Stimulated activated CD4-positive, alpha-beta T cell treated with anti-CD3 and anti-CD28 coated beads, Interleukin-4, amount 100 ng/mL, for 1 hour (primary cell): ENCODE results near the gene PDZRN4.
"Not testable (repeated sequence)": the region's sequence is repeated elsewhere in the genome, so short reads cannot be mapped to it uniquely, and the experiment has no call there.

Experiments
- DNase-seq: peaks from one replicate; pipeline ENCODE4 v3.0.0-alpha.2; 2020

The PDZRN4 gene

GRCh38 chr12:41587574-41587973, 399.5 kb downstream of the PDZRN4 start:
- DNase-seq, result no peak

GRCh38 chr12:41589878-41590277, 401.8 kb downstream of the PDZRN4 start:
- DNase-seq, result no peak

GRCh38 chr12:41596190-41596589, 408.1 kb downstream of the PDZRN4 start:
- no peak for DNase-seq

- DNase-seq, result no peak
Observed at GRCh38 chr12:41604830-41605229, 416.7 kb downstream of the PDZRN4 start.

- DNase-seq, result no peak
Observed at GRCh38 chr12:41605545-41606305, 417.6 kb downstream of the PDZRN4 start.

GRCh38 chr12:41606468-41607445, 418.6 kb downstream of the PDZRN4 start:
- DNase-seq, result no peak

GRCh38 chr12:41612892-41613557, 424.9 kb downstream of the PDZRN4 start:
- DNase-seq, result no peak

- not testable (repeated sequence) for DNase-seq
Observed at GRCh38 chr12:41615174-41615573, 427.1 kb downstream of the PDZRN4 start.

- DNase-seq, result no peak
Observed at GRCh38 chr12:41619705-41620104, 431.6 kb downstream of the PDZRN4 start.

- DNase-seq, result no peak
Observed at GRCh38 chr12:41621291-41621690, 433.2 kb downstream of the PDZRN4 start.
